Stimulated activated memory B cell treated with anti-CD40 and anti-IgM and Interleukin-4, amounts not matched to agents 10 μg/mL and 1 μg/mL and 100 μg/mL, for 72 hours (primary cell): Measurements from ENCODE around the gene EEF2KMT.
A peak's percentile ranks its signal among the peaks of the same experiment; 100 is the strongest.
"Not testable (repeated sequence)": the region's sequence is repeated elsewhere in the genome, so short reads cannot be mapped to it uniquely, and the experiment has no call there.

Experiments used
- ATAC-seq: fragments of 150-1000 bp; cut with Tn5 transposase; 2 replicates; pipeline ENCODE4 v1.10.0; 2021
- H3K27ac Mint-ChIP-seq: one replicate; pipeline ENCODE4 v1.8.0; 2022; ENCODE audit warnings: mild to moderate bottlenecking, mixed read lengths
- H3K27me3 Mint-ChIP-seq: one replicate; pipeline ENCODE4 v1.8.0; 2022; ENCODE audit warnings: mixed read lengths
- H3K36me3 Mint-ChIP-seq: one replicate; pipeline ENCODE4 v1.8.0; 2022; ENCODE audit warnings: mixed read lengths
- H3K4me1 Mint-ChIP-seq: one replicate; pipeline ENCODE4 v1.8.0; 2022; ENCODE audit warnings: mixed read lengths
- H3K4me3 Mint-ChIP-seq: one replicate; pipeline ENCODE4 v1.8.0; 2022; ENCODE audit warnings: mild to moderate bottlenecking, moderate library complexity, mixed read lengths
- H3K9me3 Mint-ChIP-seq: one replicate; pipeline ENCODE4 v1.8.0; 2022; ENCODE audit warnings: mixed read lengths

EEF2KMT gene

DNA sequence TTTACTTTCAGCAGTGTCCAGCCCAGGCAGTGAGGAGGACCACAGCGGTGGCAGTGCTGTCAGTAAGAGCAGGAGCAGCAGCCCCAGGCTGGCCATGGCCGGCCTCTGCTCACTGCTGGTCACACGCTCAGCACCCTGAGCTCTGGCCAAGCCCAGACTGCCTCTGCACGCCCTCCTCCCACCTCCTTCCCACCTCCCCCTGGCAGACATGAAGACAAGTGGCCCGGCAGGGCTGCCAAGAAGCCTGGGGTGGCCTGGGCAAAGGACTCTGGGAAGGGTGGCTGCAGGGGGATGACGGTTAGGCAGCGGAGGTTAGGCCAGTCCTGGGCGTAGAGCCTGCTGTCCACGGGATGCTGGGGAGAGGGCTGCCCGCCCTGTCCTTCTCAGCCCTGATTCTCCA is 31.8 kb downstream of the EEF2KMT start, which contains the start of gene C16orf89:
C16orf89 (minus strand) TSS at position 144 of the 400 bp plus-strand sequence; CDS start at position 96, 48 bp downstream.
- H3K27ac Mint-ChIP-seq: no peak within 1 kb of the TSS

DNA sequence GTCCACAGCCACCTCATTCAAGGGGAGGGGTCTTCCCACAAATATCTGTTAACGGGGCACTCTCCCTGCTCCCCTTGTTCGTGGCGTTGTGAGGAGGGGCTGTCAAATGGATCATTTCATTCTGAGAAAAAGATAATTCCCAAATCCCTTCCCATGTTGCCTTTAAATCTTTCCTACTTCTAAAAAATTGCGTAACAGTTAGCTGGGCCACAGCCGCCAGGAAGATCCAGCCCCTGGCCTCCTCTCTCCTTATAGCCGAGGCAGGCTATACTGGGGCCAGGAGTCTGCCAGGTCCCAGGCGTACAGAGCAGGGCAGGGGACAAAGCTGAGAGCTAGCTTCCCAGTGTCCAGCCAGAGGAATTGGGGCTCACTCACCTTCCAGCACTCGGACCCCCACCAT is 32.3 kb downstream of the EEF2KMT start:
- no peaks in the 10 kb centered on the region for H3K36me3 Mint-ChIP-seq

More for the DNA sequence above, 31.8 kb downstream of the EEF2KMT start, which contains the start of gene C16orf89:
- no peaks in the 10 kb centered on the region for H3K9me3 Mint-ChIP-seq
- H3K36me3 Mint-ChIP-seq: no peaks in the 10 kb centered on the region
- H3K4me1 Mint-ChIP-seq: peaks cover 28% of the 10 kb centered on the region
- H3K4me3 Mint-ChIP-seq: no peak within 1 kb of the TSS
- no peak for ATAC-seq
- peaks cover 35% of the 10 kb centered on the region for H3K27me3 Mint-ChIP-seq

DNA sequence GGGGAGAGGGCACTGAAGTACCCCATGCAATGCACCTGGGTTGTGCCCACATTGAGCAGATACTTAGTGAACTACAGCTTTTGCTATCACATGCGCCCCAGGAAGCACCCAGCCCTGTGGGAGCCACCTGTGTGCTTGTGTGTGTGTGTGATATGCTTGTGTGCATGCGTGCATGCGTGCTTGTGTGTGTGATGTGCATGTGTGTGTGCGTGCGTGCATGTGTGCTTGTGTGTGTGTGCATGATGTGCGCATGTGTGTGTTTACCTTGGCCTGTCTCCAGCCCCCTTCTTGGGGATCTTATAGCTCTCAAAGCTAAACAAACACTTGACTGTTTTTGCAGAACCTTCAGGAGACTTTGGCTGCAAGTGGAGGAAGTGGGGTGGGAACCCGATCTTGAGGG is 32.7 kb downstream of the EEF2KMT start:
- Mint-ChIP-seq H3K36me3 (no peaks in the 10 kb centered on the region), H3K4me3 (no peak overlapping the region)
- no peak for ATAC-seq

More for the DNA sequence above, 32.3 kb downstream of the EEF2KMT start:
- Mint-ChIP-seq H3K27me3 (peaks cover 38% of the 10 kb centered on the region), H3K4me3 (no peak overlapping the region), H3K9me3 (no peaks in the 10 kb centered on the region), H3K4me1 (peaks cover 27% of the 10 kb centered on the region), H3K27ac (no peak overlapping the region)
- ATAC-seq: no peak

DNA sequence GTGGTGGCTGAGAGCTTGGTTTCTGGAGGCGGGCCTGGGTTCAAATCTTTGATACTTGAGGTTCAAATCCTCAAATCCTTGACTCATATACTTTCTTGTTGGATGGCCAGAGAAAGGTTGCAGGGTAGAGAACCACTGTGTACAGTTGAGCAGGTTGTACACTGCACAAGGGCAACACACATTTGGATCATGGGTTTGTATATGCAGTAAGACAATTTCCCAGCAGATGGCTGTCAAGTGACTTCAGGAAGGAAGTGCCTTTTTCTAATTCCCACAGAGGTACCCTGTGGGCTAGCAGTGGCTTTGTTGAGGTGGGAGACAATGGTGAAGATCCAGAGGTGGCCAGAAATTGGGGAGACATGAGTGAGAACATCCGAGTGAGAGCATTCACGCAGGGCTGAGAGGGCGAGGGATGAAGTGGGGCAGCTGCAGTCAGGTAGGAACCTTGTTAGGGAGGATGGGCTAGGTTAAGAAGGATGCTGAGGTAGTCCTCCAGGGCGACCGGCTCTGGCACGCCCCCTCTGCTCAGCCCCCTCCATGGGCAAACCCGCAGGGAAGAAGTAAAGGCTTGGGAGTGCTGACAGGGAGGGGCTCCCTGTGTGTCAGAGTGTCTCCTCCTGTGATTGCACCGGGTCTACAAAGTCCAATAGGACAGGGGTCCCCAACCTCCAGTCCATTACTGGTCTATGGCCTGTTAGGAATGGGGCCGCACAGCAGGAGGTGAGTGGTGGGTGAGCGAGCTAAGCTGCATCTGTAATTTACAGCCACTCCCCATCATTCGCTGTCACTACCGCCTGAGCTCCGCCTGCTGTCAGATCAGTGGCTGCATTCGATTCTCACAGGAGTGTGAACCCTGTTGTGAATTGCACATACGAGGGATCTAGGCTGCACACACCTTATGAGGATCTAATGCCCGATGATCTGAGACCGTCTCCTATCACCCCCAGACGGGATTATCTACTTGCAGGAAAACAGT is 34.5 kb downstream of the EEF2KMT start:
- H3K36me3 Mint-ChIP-seq: no peaks in the 10 kb centered on the region
- H3K4me1 Mint-ChIP-seq: peaks cover 27% of the 10 kb centered on the region
- H3K27ac Mint-ChIP-seq: peak overlapping the region; percentile 15
- no peak for ATAC-seq
- no peaks in the 10 kb centered on the region for H3K9me3 Mint-ChIP-seq
- no peak overlapping the region for H3K4me3 Mint-ChIP-seq
- peaks cover 53% of the 10 kb centered on the region for H3K27me3 Mint-ChIP-seq

More for the DNA sequence above, 32.7 kb downstream of the EEF2KMT start:
- Mint-ChIP-seq H3K27me3 (peaks cover 42% of the 10 kb centered on the region), H3K4me1 (peaks cover 27% of the 10 kb centered on the region), H3K27ac (no peak overlapping the region), H3K9me3 (no peaks in the 10 kb centered on the region)

DNA sequence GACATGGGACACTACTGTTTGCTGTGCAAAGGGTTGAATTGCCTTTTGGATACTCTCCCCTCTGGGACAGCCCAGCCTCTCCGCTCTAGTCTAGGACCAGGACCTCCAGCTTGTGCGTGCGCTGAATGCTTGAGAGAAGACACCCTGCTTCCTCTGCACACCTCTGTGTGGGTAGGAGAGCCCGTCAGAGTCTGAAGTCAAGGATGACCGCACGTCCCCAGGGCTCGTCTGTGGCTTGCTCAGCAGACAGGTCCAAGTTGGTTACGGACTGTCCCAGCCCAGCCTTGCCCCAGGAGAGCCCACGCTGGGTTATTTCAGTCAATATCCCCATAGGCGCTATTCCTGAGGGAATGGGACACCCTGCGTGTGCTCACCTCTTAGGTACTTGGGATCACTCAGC is 35.5 kb downstream of the EEF2KMT start:
- no peaks in the 10 kb centered on the region for H3K9me3 Mint-ChIP-seq
- ATAC-seq: peak; percentile 94
- peak overlapping the region; percentile 13 for H3K4me3 Mint-ChIP-seq
- peaks cover 19% of the 10 kb centered on the region for H3K4me1 Mint-ChIP-seq
- H3K27me3 Mint-ChIP-seq: peaks cover 59% of the 10 kb centered on the region
- peak overlapping the region; percentile 15 for H3K27ac Mint-ChIP-seq
- no peaks in the 10 kb centered on the region for H3K36me3 Mint-ChIP-seq

DNA sequence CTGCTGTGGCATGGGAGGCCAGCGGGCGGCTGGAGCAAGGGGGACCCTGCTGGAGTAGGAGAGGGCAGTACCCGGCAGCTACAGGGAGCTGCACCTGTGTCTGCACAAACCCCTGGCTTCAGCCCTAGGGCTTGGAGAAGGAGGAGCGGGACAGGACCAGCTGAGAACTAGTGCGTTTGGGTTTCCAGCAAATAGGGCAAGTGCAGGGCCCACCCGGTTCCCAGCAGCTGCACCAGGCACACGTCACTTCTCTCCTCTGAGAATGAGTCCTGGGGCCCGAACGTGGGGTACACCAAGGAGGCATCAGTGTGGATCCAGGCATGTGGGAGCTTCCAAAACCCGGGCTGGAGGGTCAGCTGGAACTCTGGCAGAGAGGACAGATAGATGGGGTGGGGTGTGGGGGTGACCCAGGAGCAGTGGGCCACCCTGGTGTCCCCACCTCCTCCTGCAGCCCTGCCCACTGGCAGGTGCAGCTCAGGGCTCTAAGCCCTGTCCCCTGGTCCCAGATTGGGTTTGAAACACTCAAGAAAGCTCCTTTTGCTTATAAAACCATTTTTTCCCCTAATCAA is 37.4 kb downstream of the EEF2KMT start:
- Mint-ChIP-seq H3K36me3 (no peaks in the 10 kb centered on the region), H3K9me3 (no peaks in the 10 kb centered on the region), H3K4me1 (peaks cover 19% of the 10 kb centered on the region), H3K4me3 (no peak overlapping the region), H3K27me3 (peaks cover 68% of the 10 kb centered on the region), H3K27ac (no peak overlapping the region)
- no peak for ATAC-seq

DNA sequence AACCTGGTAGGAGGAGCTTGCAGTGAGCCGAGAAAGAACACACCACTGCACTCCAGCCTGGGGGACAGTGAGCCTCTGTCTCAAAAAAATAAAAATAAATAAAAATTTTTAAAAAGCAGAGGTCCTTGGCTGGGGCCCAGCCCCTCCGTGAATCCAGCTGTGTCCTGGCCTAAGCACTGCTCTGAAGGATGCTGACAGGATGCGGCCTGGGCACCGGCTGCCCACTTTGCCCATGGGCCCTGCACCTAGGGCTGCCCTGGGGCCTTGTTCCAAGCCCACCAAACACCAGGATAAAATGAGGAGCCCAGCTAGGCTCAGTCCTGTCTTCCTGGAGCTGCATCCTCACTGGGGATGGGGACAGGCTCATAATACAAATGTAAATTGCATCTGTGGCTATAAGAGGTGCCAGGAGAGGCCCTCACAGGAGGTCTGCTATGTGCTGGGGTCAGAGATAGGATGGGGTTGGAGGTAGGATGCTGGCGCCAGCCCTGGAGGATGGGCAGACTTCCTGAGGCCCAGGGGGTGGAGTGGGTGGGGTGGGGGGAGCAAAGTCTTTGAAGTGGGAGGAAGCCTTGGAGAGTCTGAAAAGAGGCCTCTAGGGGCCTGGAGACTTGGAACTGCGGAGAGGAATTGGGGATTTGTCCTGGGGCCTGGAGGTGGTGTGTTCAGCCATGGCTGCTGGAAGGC is 38.1 kb downstream of the EEF2KMT start:
- H3K36me3 Mint-ChIP-seq: no peaks in the 10 kb centered on the region
- H3K9me3 Mint-ChIP-seq: no peaks in the 10 kb centered on the region
- peaks cover 19% of the 10 kb centered on the region for H3K4me1 Mint-ChIP-seq
- ATAC-seq: no peak
- peaks cover 64% of the 10 kb centered on the region for H3K27me3 Mint-ChIP-seq
- H3K27ac Mint-ChIP-seq: no peak overlapping the region
- H3K4me3 Mint-ChIP-seq: no peak overlapping the region

DNA sequence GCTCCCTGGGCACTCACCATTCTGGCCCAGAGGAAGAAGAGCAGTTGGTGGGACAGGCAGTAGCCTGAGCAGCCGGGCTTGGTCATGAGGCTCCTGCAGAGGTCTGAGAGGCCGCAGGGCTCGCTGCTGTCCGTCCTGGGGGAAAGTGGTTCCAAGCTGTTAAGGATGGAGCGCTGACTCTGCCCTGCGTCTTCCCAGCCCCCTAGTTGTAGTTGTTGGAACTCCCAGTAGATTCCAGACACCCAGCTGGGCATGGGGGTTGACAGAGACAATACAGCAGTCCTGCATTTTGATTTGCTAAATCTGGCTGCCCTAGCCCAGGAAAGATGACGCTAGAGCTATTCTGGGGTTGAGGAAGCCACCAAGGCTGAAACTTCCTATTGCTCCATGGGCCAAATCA is 39.1 kb downstream of the EEF2KMT start:
- Mint-ChIP-seq H3K9me3 (no peaks in the 10 kb centered on the region), H3K27ac (no peak overlapping the region), H3K4me1 (peaks cover 19% of the 10 kb centered on the region), H3K4me3 (no peak overlapping the region), H3K27me3 (peaks cover 58% of the 10 kb centered on the region), H3K36me3 (no peaks in the 10 kb centered on the region)
- no peak for ATAC-seq

DNA sequence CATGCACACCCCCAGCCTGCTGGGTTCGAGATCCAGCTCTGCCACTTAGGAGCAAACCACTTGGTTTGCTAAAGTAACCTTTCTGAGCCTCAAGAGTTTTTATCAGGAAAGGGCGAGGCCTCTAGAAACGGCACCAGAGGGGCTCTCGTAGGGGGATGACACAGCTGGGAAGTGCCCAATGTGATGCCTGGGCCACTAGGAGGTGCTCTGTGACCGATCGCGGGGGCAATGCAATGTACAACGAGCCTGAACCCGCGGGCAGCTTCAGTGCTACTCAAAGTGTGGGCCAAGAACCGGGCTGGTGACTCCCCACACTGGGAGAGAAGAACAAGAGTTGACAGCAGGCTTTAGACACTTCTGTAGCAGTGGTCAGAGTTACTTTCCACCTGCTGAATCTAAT is 41.2 kb downstream of the EEF2KMT start:
- Mint-ChIP-seq H3K9me3 (peaks cover 1% of the 10 kb centered on the region), H3K4me1 (peaks cover under 1% of the 10 kb centered on the region), H3K27me3 (peaks cover 37% of the 10 kb centered on the region), H3K4me3 (no peak overlapping the region), H3K36me3 (no peaks in the 10 kb centered on the region), H3K27ac (no peak overlapping the region)
- peak; percentile 81 for ATAC-seq

DNA sequence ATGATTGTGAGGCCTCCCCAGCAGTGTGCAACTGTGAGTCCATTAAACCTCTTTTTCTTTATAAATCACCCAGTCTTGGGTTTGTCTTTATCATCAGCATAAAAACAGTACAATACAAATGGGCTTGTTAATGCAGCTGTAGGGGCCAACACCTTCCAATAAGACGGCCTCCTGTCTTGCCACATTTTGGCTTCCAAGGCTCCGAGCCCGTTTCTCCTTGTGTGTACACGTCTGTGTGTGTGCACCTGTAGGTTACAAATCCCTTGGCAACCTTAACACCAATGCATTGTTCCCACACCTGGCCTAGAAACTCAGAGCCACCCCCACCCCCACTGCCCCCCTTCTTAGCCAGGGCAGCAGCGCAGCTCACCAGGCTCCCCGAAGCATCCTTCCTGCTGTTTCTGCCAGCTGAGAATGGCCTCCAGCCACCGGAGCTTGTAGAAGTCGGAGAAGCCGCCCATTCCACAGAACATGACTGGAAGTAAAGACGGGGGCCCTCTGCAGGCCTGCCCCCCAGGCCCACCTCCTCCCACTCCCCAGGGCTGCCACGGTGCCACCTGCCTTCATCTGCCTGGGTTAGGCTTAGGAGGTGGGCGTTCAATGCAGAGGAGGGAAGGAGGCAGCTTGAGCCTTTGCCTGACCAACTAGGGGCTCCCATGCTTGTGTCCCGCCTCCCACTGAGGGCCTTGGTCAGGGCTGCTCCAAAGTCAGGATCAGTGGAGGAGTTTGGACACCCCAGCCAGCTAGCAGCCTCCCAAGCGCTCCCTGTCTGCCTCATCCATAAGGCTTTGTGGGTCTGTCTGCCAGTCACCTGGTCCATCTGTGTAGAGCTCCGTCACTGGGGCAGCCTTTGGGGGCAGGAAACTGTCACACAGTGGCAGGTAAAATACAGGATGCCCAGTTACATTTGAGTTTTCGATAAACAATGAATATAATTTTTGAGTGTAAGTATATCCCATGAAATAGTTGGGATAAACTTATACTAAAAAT is 42.4 kb downstream of the EEF2KMT start:
- no peak for ATAC-seq
- Mint-ChIP-seq H3K4me1 (no peaks in the 10 kb centered on the region), H3K27ac (no peak overlapping the region), H3K9me3 (peaks cover 10% of the 10 kb centered on the region), H3K36me3 (no peaks in the 10 kb centered on the region), H3K4me3 (no peak overlapping the region), H3K27me3 (peaks cover 29% of the 10 kb centered on the region)

DNA sequence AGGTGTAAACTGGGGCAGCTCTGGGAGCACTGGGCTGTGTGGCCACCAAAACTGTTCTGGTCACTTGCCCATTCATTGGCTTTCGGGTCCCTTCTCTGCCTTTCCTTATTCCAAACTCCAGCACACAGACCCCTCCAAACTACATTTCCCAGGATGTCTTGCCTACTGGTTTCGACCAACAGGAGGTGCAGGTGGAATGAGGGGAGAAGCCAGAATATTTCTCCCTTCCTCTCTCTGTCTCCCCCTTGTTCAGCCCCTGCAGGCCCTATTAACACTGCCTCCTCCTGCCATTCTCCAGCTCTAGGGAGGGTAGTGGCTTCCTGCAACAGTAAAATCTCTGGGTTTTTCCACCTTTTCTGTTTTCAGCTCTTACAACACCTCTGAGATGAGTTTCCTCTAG is 50.7 kb downstream of the EEF2KMT start:
- Mint-ChIP-seq H3K4me1 (no peaks in the 10 kb centered on the region), H3K4me3 (no peak overlapping the region), H3K27me3 (peaks cover 49% of the 10 kb centered on the region), H3K36me3 (peaks cover 16% of the 10 kb centered on the region), H3K9me3 (peaks cover 21% of the 10 kb centered on the region), H3K27ac (no peak overlapping the region)
- ATAC-seq: no peak

DNA sequence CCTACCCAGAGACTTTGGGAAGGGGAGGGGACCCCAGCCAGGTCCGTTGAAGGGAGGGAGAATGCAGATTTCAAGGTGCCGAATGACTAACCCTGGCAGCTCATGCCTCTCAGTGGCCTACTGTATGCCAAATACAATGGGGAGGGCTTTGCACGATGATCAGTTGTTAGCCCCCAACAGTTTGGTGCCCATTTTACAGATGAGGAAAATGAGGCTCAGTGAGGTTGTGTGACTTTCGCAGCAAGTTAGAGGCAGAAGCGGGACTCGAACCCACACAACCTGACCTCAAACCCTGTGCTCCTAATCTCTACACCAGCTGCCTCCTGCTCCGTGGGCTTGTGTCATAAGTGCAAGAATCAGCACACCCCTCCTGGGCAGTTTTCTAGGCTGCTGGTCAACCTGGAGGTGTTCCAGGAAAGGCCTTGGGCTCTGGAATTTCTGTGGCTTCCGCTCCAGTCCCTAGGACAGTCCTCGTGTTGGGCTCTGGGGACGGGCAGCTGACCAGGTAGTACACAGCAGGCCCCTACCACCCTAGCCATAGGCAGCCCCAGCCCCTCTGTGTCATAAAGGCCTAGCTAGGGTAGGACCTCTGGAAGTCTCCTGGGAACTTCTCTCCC is 52.0 kb downstream of the EEF2KMT start:
- peaks cover 10% of the 10 kb centered on the region for H3K4me1 Mint-ChIP-seq
- no peak overlapping the region for H3K4me3 Mint-ChIP-seq
- no peak overlapping the region for H3K27ac Mint-ChIP-seq
- peaks cover 60% of the 10 kb centered on the region for H3K27me3 Mint-ChIP-seq
- no peak for ATAC-seq
- peaks cover 16% of the 10 kb centered on the region for H3K36me3 Mint-ChIP-seq
- H3K9me3 Mint-ChIP-seq: peaks cover 13% of the 10 kb centered on the region

DNA sequence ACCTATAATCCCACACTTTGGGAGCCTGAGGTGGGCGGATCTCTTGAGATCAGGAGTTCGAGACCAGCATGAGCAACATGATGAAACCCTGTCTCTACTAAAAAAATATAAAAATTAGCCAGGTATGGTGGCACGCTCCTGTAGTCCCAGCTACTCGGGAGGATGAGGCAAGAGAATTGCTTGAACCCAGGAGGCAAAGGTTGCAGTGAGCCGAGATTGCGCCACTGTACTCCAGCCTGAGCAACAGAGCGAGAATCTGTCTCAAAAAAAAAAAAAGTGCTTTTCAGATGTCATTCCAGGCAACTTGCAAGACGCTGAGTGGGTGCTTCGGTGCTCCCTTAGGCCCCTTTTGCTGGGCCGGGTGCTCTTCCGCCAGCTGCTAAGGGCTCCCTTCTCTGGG is 53.0 kb downstream of the EEF2KMT start:
- not testable (repeated sequence) for H3K9me3 Mint-ChIP-seq, ATAC-seq, H3K4me1 Mint-ChIP-seq, H3K27ac Mint-ChIP-seq, H3K4me3 Mint-ChIP-seq
- Mint-ChIP-seq H3K27me3 (peaks cover 63% of the 10 kb centered on the region), H3K36me3 (peaks cover 16% of the 10 kb centered on the region)

DNA sequence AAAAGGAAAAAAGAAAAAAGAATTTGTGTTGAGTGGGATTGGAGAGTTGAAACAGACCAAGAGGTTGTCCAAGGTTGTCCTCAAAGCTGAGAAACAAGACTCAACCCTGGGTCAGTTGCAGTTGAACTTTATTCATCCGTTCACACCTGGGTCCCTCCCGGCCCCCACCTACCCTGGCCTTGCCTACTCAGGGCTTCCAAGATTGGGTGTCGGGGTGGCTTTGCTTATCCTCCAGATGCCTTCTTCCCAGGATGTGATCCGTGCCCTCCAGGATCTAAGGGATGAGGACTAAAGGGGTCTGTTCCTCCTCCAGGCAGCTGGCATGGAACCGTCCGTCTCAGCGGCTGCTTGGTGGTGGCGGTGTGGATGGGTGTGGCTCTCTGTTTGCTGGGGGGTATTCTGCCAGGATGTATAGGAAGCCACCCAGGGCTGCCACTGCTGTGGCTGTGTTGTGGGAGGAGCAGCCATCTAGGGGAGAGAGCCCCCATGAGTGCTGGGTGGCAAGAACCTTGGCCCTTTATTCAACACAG is 53.5 kb downstream of the EEF2KMT start:
- Mint-ChIP-seq H3K27me3 (peaks cover 63% of the 10 kb centered on the region), H3K4me3 (no peak overlapping the region), H3K36me3 (peaks cover 16% of the 10 kb centered on the region), H3K9me3 (peaks cover 6% of the 10 kb centered on the region), H3K27ac (no peak overlapping the region), H3K4me1 (peaks cover 10% of the 10 kb centered on the region)
- ATAC-seq: no peak
